DND-41 (cell line): ENCODE results near the gene RFX2.
"Not testable (repeated sequence)": the region's sequence is repeated elsewhere in the genome, so short reads cannot be mapped to it uniquely, and the experiment has no call there.

Experiments
- ATAC-seq: fragments of 200-7000 bp; cut with Tn5 transposase; 3 replicates; pipeline ENCODE4 v1.9.1; 2021; ENCODE audit warnings: low read depth; ENCODE audit not compliant: insufficient read depth
- DNase-seq: peaks from one replicate; pipeline ENCODE4 v3.0.0-alpha.2; 2020
- H2AFZ ChIP-seq: 2 replicates; pipeline ENCODE4 v1.6.0; 2012; ENCODE audit warnings: low read depth, low read length
- H3K27ac ChIP-seq: 2 replicates; pipeline ENCODE4 v1.5.1; 2012; ENCODE audit warnings: low read length, inconsistent platforms
- H3K27me3 ChIP-seq: fragments of 200-600 bp; sonication (generic); 2 replicates; pipeline ENCODE4 v1.6.0; 2012; ENCODE audit warnings: low read length, mild to moderate bottlenecking, inconsistent platforms; ENCODE audit not compliant: insufficient read depth, poor library complexity
- H3K36me3 ChIP-seq: 2 replicates; pipeline ENCODE4 v1.5.1; 2012; ENCODE audit warnings: low read length, inconsistent platforms; ENCODE audit not compliant: insufficient read depth
- H3K4me1 ChIP-seq: 2 replicates; pipeline ENCODE4 v1.5.1; 2012; ENCODE audit warnings: mild to moderate bottlenecking, low read length; ENCODE audit not compliant: insufficient read depth
- H3K4me2 ChIP-seq: 2 replicates; pipeline ENCODE4 v1.6.0; 2012; ENCODE audit warnings: mild to moderate bottlenecking, moderate library complexity, low read length, inconsistent platforms; ENCODE audit not compliant: insufficient read depth
- H3K4me3 ChIP-seq, 2 experiments: fragments of 200-600 bp in 1 of 2; shearing (Covaris generic) in 1 of 2; 2 replicates each; pipeline ENCODE4 v1.5.1; 2012 to 2016; ENCODE audit warnings: inconsistent platforms in 2 of 2, low read length in 2 of 2, mild to moderate bottlenecking in 2 of 2, low read depth in 1 of 2, moderate library complexity in 1 of 2
- H3K79me2 ChIP-seq: 2 replicates; pipeline ENCODE4 v1.6.0; 2012; ENCODE audit warnings: low read length, inconsistent platforms; ENCODE audit not compliant: insufficient read depth
- H3K9ac ChIP-seq: 2 replicates; pipeline ENCODE4 v1.6.0; 2012; ENCODE audit warnings: low read depth, mild to moderate bottlenecking, inconsistent platforms, low read length, moderate library complexity
- H3K9me3 ChIP-seq: 2 replicates; pipeline ENCODE4 v1.5.1; 2012; ENCODE audit warnings: low read length, moderate library complexity, mild to moderate bottlenecking, inconsistent platforms; ENCODE audit not compliant: insufficient read depth, severe bottlenecking
- H4K20me1 ChIP-seq: 2 replicates; pipeline ENCODE4 v1.6.0; 2012; ENCODE audit warnings: low read length; ENCODE audit not compliant: insufficient read depth
- CTCF ChIP-seq: IDR thresholded peaks from 2 replicates; pipeline ENCODE4 v1.5.1; 2012; ENCODE audit warnings: borderline replicate concordance, low read length, moderate library complexity, mild to moderate bottlenecking; ENCODE audit not compliant: poor library complexity, severe bottlenecking; ENCODE audit errors: extremely low read depth
- EZH2 ChIP-seq: IDR thresholded peaks from 3 replicates; pipeline ENCODE4 v1.6.1; 2012; ENCODE audit warnings: borderline replicate concordance, low read depth, mild to moderate bottlenecking, moderate library complexity, low read length, inconsistent platforms; ENCODE audit not compliant: severe bottlenecking

Gene RFX2

GRCh38 chr19:6109947-6110346 is 353 bp downstream of the RFX2 start:
- Histone ChIP-seq H4K20me1 (no peaks in the 10 kb centered on the region), H3K79me2 (peaks cover 2% of the 10 kb centered on the region; the same call in 1 of the 2 replicates), H3K4me1 (peaks cover 22% of the 10 kb centered on the region), H3K9ac (peak overlapping the region; percentile 62), H3K9me3 (no peaks in the 10 kb centered on the region), H3K4me2 (peak overlapping the region; percentile 93), H3K27me3 (peaks cover 13% of the 10 kb centered on the region), H3K4me3 (peak overlapping the region; percentile 50 to 74; a peak in 3 of 4 replicates), H3K27ac (peak overlapping the region; percentile 35; the same call in 1 of the 2 replicates), H2AFZ (peak overlapping the region; percentile 65), H3K36me3 (no peaks in the 10 kb centered on the region)
- DNase-seq: no peak
- ATAC-seq: no peak
- no peak for TF ChIP-seq CTCF
- no peak for TF ChIP-seq EZH2

GRCh38 chr19:6108721-6109633 is 1.3 kb downstream of the RFX2 start:
- H3K4me2 ChIP-seq: peak overlapping the region; percentile 93
- peak overlapping the region; percentile 6 for H2AFZ ChIP-seq
- peaks cover 2% of the 10 kb centered on the region; the same call in 1 of the 2 replicates for H3K79me2 ChIP-seq
- H3K4me3 ChIP-seq: peak overlapping the region in 1 of 2 experiments; percentile 74; a peak in 3 of 4 replicates
- peak overlapping the region; percentile 62 for H3K9ac ChIP-seq
- no peak overlapping the region for H3K27ac ChIP-seq
- peaks cover 13% of the 10 kb centered on the region for H3K27me3 ChIP-seq
- H4K20me1 ChIP-seq: no peaks in the 10 kb centered on the region
- no peaks in the 10 kb centered on the region for H3K36me3 ChIP-seq
- ATAC-seq: no peak
- no peaks in the 10 kb centered on the region for H3K9me3 ChIP-seq
- H3K4me1 ChIP-seq: peaks cover 22% of the 10 kb centered on the region
- TF ChIP-seq EZH2: peak; percentile 33
- no peak for TF ChIP-seq CTCF
- peak; percentile 39 for DNase-seq

GRCh38 chr19:6106643-6107294 is 3.5 kb downstream of the RFX2 start:
- ATAC-seq, H2AFZ ChIP-seq, H3K79me2 ChIP-seq, H3K27ac ChIP-seq, H3K36me3 ChIP-seq, DNase-seq, H3K9me3 ChIP-seq, H4K20me1 ChIP-seq, H3K4me2 ChIP-seq, H3K4me3 ChIP-seq, H3K9ac ChIP-seq: not testable (repeated sequence)
- Histone ChIP-seq H3K4me1 (peaks cover 22% of the 10 kb centered on the region), H3K27me3 (peaks cover 13% of the 10 kb centered on the region)

GRCh38 chr19:6105444-6105843 is 4.9 kb downstream of the RFX2 start:
- Histone ChIP-seq H3K79me2 (peaks cover 2% of the 10 kb centered on the region; the same call in 1 of the 2 replicates), H3K36me3 (no peaks in the 10 kb centered on the region), H3K9me3 (no peaks in the 10 kb centered on the region), H4K20me1 (no peaks in the 10 kb centered on the region), H3K4me1 (peaks cover 17% of the 10 kb centered on the region), H3K4me3 (no peak overlapping the region), H2AFZ (no peak overlapping the region), H3K27me3 (peaks cover 13% of the 10 kb centered on the region), H3K27ac (no peak overlapping the region), H3K9ac (no peak overlapping the region), H3K4me2 (no peak overlapping the region)
- no peak for TF ChIP-seq EZH2
- DNase-seq: no peak
- no peak for ATAC-seq
